GM12878 (cell line): ENCODE measurements around the gene TTC39C. TPM values are rescaled to one million over a fixed set of nuclear protein-coding genes. Genes with fewer than 3 reads are reported as not detected.

Source experiments
- ATAC-seq: fragments of 200-7000 bp; cut with Tn5 transposase; 3 replicates; pipeline ENCODE4 v1.9.1; 2020; ENCODE audit warnings: mild to moderate bottlenecking, moderate library complexity
- BruUV-seq: library from RNA; stranded (reverse); fragments of 400-500 nt; replicated peaks from 2 replicates; lab custom pipeline; 2021; lab: Mats Ljungman, UMichigan
- CTCF ChIA-PET: fragments of 300-600 bp; sonication (Branson Sonifier 250); formaldehyde crosslinking; extraction: SDS; loops from one replicate; lab custom pipeline; 2021; ENCODE audit warnings: inconsistent platforms; lab: Yijun Ruan, JAX
- POLR2A ChIA-PET: fragments of 350-600 bp; formaldehyde crosslinking; extraction: SDS; loops from one replicate; lab custom pipeline; 2021; ENCODE audit warnings: inconsistent platforms; lab: Charles Lee
- RAD21 ChIA-PET: fragments of 300-600 bp; sonication (Branson Sonifier 250); formaldehyde crosslinking; loops from one replicate; lab custom pipeline; 2023; ENCODE audit warnings: antibody characterized with exemption; ENCODE audit not compliant: unreplicated experiment; lab: Charles Lee
- SMC1A ChIA-PET: fragments of 300-600 bp; sonication (Branson Sonifier 250); formaldehyde crosslinking; loops from one replicate; lab custom pipeline; 2023; ENCODE audit not compliant: unreplicated experiment, uncharacterized antibody; lab: Charles Lee
- DNase-seq: peaks from one replicate; pipeline ENCODE4 v3.0.0-alpha.2; 2011; ENCODE audit warnings: low read depth, low spot score
- FAIRE-seq: peaks from 3 replicates; lab custom pipeline; 2011; peaks lifted over from hg19 to GRCh38; lab: Jason Lieb, UNC
- H2AFZ ChIP-seq: 2 replicates; pipeline ENCODE4 v1.6.0; 2011; ENCODE audit warnings: low read depth, low read length, control low read depth; ENCODE audit not compliant: control insufficient read depth
- H3K27ac ChIP-seq: 2 replicates; pipeline ENCODE4 v1.5.1; 2011; ENCODE audit warnings: control low read depth; ENCODE audit not compliant: control insufficient read depth, insufficient read depth
- H3K27me3 ChIP-seq, 2 experiments: replicated peaks in 1 of 2; 2 replicates each; pipeline versions ENCODE4 v1.6.0 to v1.6.1; 2011; ENCODE audit warnings: low read length in 1 of 2; ENCODE audit not compliant: control insufficient read depth in 2 of 2, insufficient read depth in 2 of 2
- H3K36me3 ChIP-seq, 2 experiments: 2 replicates each; pipeline ENCODE4 v1.5.1; 2011; ENCODE audit warnings: low read length in 1 of 2; ENCODE audit not compliant: control insufficient read depth in 2 of 2, insufficient read depth in 2 of 2
- H3K4me1 ChIP-seq: 2 replicates; pipeline ENCODE4 v1.6.1; 2011; ENCODE audit warnings: mild to moderate bottlenecking, low read length, moderate library complexity, mixed read lengths; ENCODE audit not compliant: control insufficient read depth, insufficient read depth
- H3K4me2 ChIP-seq: 2 replicates; pipeline ENCODE4 v1.6.0; 2011; ENCODE audit warnings: control low read depth; ENCODE audit not compliant: control insufficient read depth, insufficient read depth
- H3K4me3 ChIP-seq: fragments of 200-600 bp; sonication (generic); 2 replicates; pipeline ENCODE4 v1.5.1; 2016
- H3K79me2 ChIP-seq: 2 replicates; pipeline ENCODE4 v1.6.0; 2011; ENCODE audit warnings: low read length; ENCODE audit not compliant: control insufficient read depth, insufficient read depth
- H3K9ac ChIP-seq: 2 replicates; pipeline ENCODE4 v1.8.0; 2011; ENCODE audit warnings: low read length, control low read depth, mixed read lengths; ENCODE audit not compliant: control insufficient read depth, insufficient read depth
- H3K9me3 ChIP-seq: replicated peaks from 3 replicates; pipeline ENCODE4 v1.5.1; 2011; ENCODE audit warnings: mild to moderate bottlenecking, low read length; ENCODE audit not compliant: control insufficient read depth, insufficient read depth
- H4K20me1 ChIP-seq: 2 replicates; pipeline ENCODE4 v1.6.0; 2011; ENCODE audit not compliant: control insufficient read depth, insufficient read depth
- CREB1 ChIP-seq: IDR thresholded peaks from 2 replicates; pipeline ENCODE4 v1.6.1; 2012; ENCODE audit warnings: low read depth, mild to moderate bottlenecking, inconsistent platforms
- CREM ChIP-seq: IDR thresholded peaks from 2 replicates; pipeline ENCODE4 v1.6.1; 2014; ENCODE audit warnings: antibody characterized with exemption, low read depth
- MTA3 ChIP-seq: IDR thresholded peaks from 2 replicates; pipeline ENCODE4 v1.6.1; 2012; ENCODE audit warnings: low read length, inconsistent platforms, borderline replicate concordance
- NFIC ChIP-seq: IDR thresholded peaks from 2 replicates; pipeline ENCODE4 v1.6.1; 2012; ENCODE audit warnings: low read depth, mild to moderate bottlenecking, inconsistent platforms, low read length, moderate library complexity
- NFYA ChIP-seq: IDR thresholded peaks from 2 replicates; pipeline ENCODE4 v1.6.1; 2011; ENCODE audit warnings: low read depth, mild to moderate bottlenecking, low read length, improper control_type of control experiment, borderline replicate concordance
- NRF1 ChIP-seq: conservative IDR thresholded peaks from 2 replicates; pipeline ENCODE4 v1.6.1; 2011; ENCODE audit warnings: mild to moderate bottlenecking, low read depth, low read length, improper control_type of control experiment
- RFX5 ChIP-seq: IDR thresholded peaks from 2 replicates; pipeline ENCODE4 v1.6.1; 2011; ENCODE audit warnings: low read depth, low read length, improper control_type of control experiment
- SIN3A ChIP-seq: IDR thresholded peaks from 2 replicates; pipeline ENCODE4 v1.6.1; 2012; ENCODE audit warnings: low read depth, low read length, improper control_type of control experiment
- WGBS: methylation state at CpG from one replicate; pipeline ENCODE4 v1.1.6; 2016; ENCODE audit warnings: low lambda C conversion rate; ENCODE audit not compliant: insufficient replicate concordance, insufficient coverage; ENCODE audit errors: missing lambda C conversion rate; 5-methylcytosine and 5-hydroxymethylcytosine counted together
- in situ Hi-C: fragments of 300-500 bp; cut with MboI; formaldehyde crosslinking; loops from 9 replicates; pipeline ENCODE4 v1.14.3; 2018; ENCODE audit warnings: mixed read lengths
- intact Hi-C: fragments of 100-400 bp; cut with micrococcal nuclease; formaldehyde crosslinking; loops from one replicate; pipeline ENCODE4 v1.14.2; 2022; ENCODE audit not compliant: unreplicated experiment
- polyA plus RNA-seq, 11 experiments: library from polyadenylated mRNA; depleted of rRNA in 4 of 11; unstranded in 6 of 11; stranded (reverse) in 5 of 11; fragments of >200 nt; fragmentation: Nextera tagmentation in 4 of 11; fragmentation: Illumina TruSeq in 1 of 11; extraction: Ambion mirVana in 4 of 11; extraction: Trizol in 1 of 11; gene quantifications; 1 replicate in 1 of 11; 2 replicates in 10 of 11; pipeline versions ENCODE4 v1.2.1 to v1.2.3, GENCODE V29; 2011 to 2016; ENCODE audit warnings: inconsistent platforms in 2 of 11, missing spikeins in 2 of 11, low read depth in 1 of 11
- total RNA-seq, 4 experiments: library from RNA; depleted of rRNA in 3 of 4; stranded (reverse); fragments of >200 nt in 3 of 4; fragmentation: Illumina TruSeq in 1 of 4; extraction: Trizol in 1 of 4; gene quantifications; 2 replicates each; pipeline versions ENCODE4 v1.2.1 to v1.2.3, GENCODE V29; 2013 to 2021

The TTC39C gene
- total and polyA plus RNA-seq, 10 of the 15 experiments (the other 5 are each of a cell fraction or from before 2014, with no cell fraction given) = 21.1 to 91.0 (median 64.8) TPM

GRCh38 chr18:23977719-23978483, 36.7 kb upstream of the TTC39C start:
- Histone ChIP-seq H3K27me3 (no peaks in the 10 kb centered on the region), H2AFZ (no peak overlapping the region), H4K20me1 (no peaks in the 10 kb centered on the region), H3K79me2 (no peaks in the 10 kb centered on the region), H3K27ac (no peak overlapping the region), H3K9me3 (peaks cover 2% of the 10 kb centered on the region; the same call in 2 of the 3 replicates), H3K4me2 (no peak overlapping the region), H3K4me3 (no peak overlapping the region), H3K4me1 (peaks cover 22% of the 10 kb centered on the region), H3K36me3 (no peaks in the 10 kb centered on the region), H3K9ac (no peak overlapping the region)
- DNase-seq (no peak), ATAC-seq (no peak), FAIRE-seq (no peak)
- ChIA-PET SMC1A (interaction anchor here (0.7 to 1.7 kb wide), 4 partner anchors 9 to 274 kb away, joined by 3 read pairs; no protein-coding TSS in a partner anchor), RAD21 (no interaction called here), POLR2A (interaction anchor here (0.6 to 1.9 kb wide), 2 partner anchors 32 to 43 kb away, joined by 3 to 4 read pairs; no protein-coding TSS in a partner anchor), CTCF (interaction anchor here (1.1 kb wide), 1 partner anchor 12 kb away, joined by 3 read pairs; no protein-coding TSS in a partner anchor)
- in situ Hi-C loops = no loop called here
- 67% methylated on average over 1 of the region's 1 CpG for WGBS
- intact Hi-C loops = no loop called here
- TF ChIP-seq SIN3A (no peak), RFX5 (no peak), NRF1 (no peak), CREB1 (peak; percentile 32; the same call in 1 of the 2 replicates), NFIC (no peak), NFYA (no peak), MTA3 (no peak), CREM (0 out of 2 replicates have a peak, but pooled peaks have one; percentile 25)
- no TSS peak for BruUV-seq
